ENCODE results near the gene RTL5. TPM values are rescaled to one million over a fixed set of nuclear protein-coding genes. Genes with fewer than 3 reads are reported as not detected.
"Not testable (repeated sequence)": the region's sequence is repeated elsewhere in the genome, so short reads cannot be mapped to it uniquely, and the experiment has no call there.

RTL5 gene
- 4.6 TPM for total RNA-seq

GRCh38 chrX:72131317-72132294 lies at the start of gene RTL5:
Gene RTL5 (minus strand): TSS chrX:72131915.
- peak in 2 of 3 donors; percentile 66 to 77 for DNase-seq (ENCODE audit: low read depth in 2 of 3, low spot score in 2 of 3)

GRCh38 chrX:72180539-72180938 lies 48.8 kb upstream of the RTL5 start:
- DNase-seq (ENCODE audit: low read depth in 2 of 3, low spot score in 2 of 3) = no peak

GRCh38 chrX:72176981-72177380 lies 45.3 kb upstream of the RTL5 start:
- no peak for DNase-seq (ENCODE audit: low read depth in 2 of 3, low spot score in 2 of 3)

- not testable (repeated sequence) for DNase-seq (ENCODE audit: low read depth in 2 of 3, low spot score in 2 of 3)
Observed at GRCh38 chrX:72176289-72176688, 44.6 kb upstream of the RTL5 start.

- DNase-seq (ENCODE audit: low read depth in 2 of 3, low spot score in 2 of 3) = peak in 1 of 3 donors; percentile 63
Observed at GRCh38 chrX:72169008-72169728, 37.5 kb upstream of the RTL5 start.

GRCh38 chrX:72165551-72165950 lies 33.8 kb upstream of the RTL5 start:
- DNase-seq (ENCODE audit: low read depth in 2 of 3, low spot score in 2 of 3) = no peak

- no peak for DNase-seq (ENCODE audit: low read depth in 2 of 3, low spot score in 2 of 3)
Observed at GRCh38 chrX:72159769-72160168, 28.1 kb upstream of the RTL5 start.

- no peak for DNase-seq (ENCODE audit: low read depth in 2 of 3, low spot score in 2 of 3)
Observed at GRCh38 chrX:72158773-72159172, 27.1 kb upstream of the RTL5 start.

GRCh38 chrX:72146527-72146926 lies 14.8 kb upstream of the RTL5 start:
- DNase-seq (ENCODE audit: low read depth in 2 of 3, low spot score in 2 of 3) = no peak

- no peak for DNase-seq (ENCODE audit: low read depth in 2 of 3, low spot score in 2 of 3)
Observed at GRCh38 chrX:72145181-72145580, 13.5 kb upstream of the RTL5 start.

GRCh38 chrX:72143609-72143907 lies 11.8 kb upstream of the RTL5 start:
- no peak for DNase-seq (ENCODE audit: low read depth in 2 of 3, low spot score in 2 of 3)

GRCh38 chrX:72142794-72143608 lies 11.3 kb upstream of the RTL5 start:
- no peak for DNase-seq (ENCODE audit: low read depth in 2 of 3, low spot score in 2 of 3)

- peak in 1 of 3 donors; percentile 37 for DNase-seq (ENCODE audit: low read depth in 2 of 3, low spot score in 2 of 3)
Observed at GRCh38 chrX:72142094-72142793, 10.5 kb upstream of the RTL5 start.

- DNase-seq (ENCODE audit: low read depth in 2 of 3, low spot score in 2 of 3) = no peak
Observed at GRCh38 chrX:72141372-72142004, 9.8 kb upstream of the RTL5 start.

- DNase-seq (ENCODE audit: low read depth in 2 of 3, low spot score in 2 of 3) = no peak
Observed at GRCh38 chrX:72139538-72139937, 7.8 kb upstream of the RTL5 start.

GRCh38 chrX:72137846-72138495 lies 6.3 kb upstream of the RTL5 start:
- no peak for DNase-seq (ENCODE audit: low read depth in 2 of 3, low spot score in 2 of 3)

- no peak for DNase-seq (ENCODE audit: low read depth in 2 of 3, low spot score in 2 of 3)
Observed at GRCh38 chrX:72133851-72134546, 2.3 kb upstream of the RTL5 start.

- DNase-seq (ENCODE audit: low read depth in 2 of 3, low spot score in 2 of 3) = no peak
Observed at GRCh38 chrX:72132456-72132855, 741 bp upstream of the RTL5 start.

GRCh38 chrX:72130762-72131250 lies 909 bp downstream of the RTL5 start:
- DNase-seq (ENCODE audit: low read depth in 2 of 3, low spot score in 2 of 3) = no peak
